Measurements from ENCODE around the gene ROBO2. TPM values are rescaled to one million over a fixed set of nuclear protein-coding genes. Genes with fewer than 3 reads are reported as not detected.

The ROBO2 gene
- total and polyA plus RNA-seq, 2 experiments from 2014 or later, result 1.2 to 14.3 TPM

DNA sequence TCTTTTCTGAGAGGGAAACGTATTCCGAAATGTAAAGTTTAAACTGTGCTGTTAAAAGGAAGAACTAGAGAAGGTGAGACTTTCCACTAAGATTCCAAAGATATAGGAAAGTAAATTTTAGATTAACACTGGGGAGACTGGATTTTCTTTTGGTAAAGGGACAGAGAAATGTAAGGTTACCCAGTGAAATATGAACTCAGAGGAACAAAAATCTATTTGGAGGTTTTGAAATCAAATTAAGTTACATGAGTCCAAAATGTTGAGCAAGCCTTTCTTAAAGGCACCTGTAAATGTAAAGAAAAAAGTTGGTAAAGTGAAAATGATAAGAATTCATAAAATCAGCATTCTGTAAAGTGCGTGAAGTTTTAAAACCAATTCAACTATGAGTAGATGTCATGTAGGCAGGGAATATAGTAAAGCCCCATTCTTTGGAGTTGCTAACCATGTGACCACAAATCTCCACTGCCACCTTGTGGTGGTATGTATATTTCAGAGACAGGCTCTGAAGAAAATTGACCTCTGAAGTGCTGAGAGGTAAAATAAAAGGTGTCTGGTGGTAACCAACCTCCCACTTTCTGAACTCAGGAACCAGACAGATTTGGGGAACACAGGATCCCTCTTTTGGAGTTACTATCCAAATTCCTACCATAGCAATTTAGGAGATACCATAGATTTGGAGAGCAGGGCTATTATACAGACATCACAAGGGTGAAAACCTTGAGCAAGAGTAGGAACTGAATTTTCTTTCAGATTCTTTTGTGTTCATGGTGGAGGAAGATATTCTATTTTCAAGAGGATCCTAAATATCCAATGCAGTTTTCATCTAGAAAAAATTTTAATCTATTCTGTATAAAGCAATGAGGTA is 215.3 kb downstream of the ROBO2 start:
- Histone ChIP-seq H3K27me3 (no peaks in the 10 kb centered on the region), H3K36me3 (replicated peaks; ENCODE audit: insufficient read depth, low read depth) (no peaks in the 10 kb centered on the region), H3K4me3 (no peak overlapping the region), H3K4me1 (ENCODE audit: insufficient read depth) (no peaks in the 10 kb centered on the region), H2AFZ (no peak overlapping the region), H3K9me2 (replicated peaks; ENCODE audit: insufficient read depth) (no peaks in the 10 kb centered on the region), H3K4me2 (no peak overlapping the region), H4K20me1 (ENCODE audit: insufficient read depth, poor library complexity, severe bottlenecking) (no peaks in the 10 kb centered on the region), H3K27ac (no peak overlapping the region), H3K9me3 (ENCODE audit: low read depth) (no peaks in the 10 kb centered on the region), H3K79me2 (no peaks in the 10 kb centered on the region)
- peak; percentile 81 for DNase-seq (ENCODE audit: low spot score)
- WGBS (ENCODE audit: low lambda C conversion rate, missing lambda C conversion rate), result 73% methylated on average over 3 of the region's 3 CpGs
- TF ChIP-seq EZH2 (IDR thresholded peaks at IDR 0.05; ENCODE audit: borderline replicate concordance), result no peak
- TF ChIP-seq, protein P1, sequence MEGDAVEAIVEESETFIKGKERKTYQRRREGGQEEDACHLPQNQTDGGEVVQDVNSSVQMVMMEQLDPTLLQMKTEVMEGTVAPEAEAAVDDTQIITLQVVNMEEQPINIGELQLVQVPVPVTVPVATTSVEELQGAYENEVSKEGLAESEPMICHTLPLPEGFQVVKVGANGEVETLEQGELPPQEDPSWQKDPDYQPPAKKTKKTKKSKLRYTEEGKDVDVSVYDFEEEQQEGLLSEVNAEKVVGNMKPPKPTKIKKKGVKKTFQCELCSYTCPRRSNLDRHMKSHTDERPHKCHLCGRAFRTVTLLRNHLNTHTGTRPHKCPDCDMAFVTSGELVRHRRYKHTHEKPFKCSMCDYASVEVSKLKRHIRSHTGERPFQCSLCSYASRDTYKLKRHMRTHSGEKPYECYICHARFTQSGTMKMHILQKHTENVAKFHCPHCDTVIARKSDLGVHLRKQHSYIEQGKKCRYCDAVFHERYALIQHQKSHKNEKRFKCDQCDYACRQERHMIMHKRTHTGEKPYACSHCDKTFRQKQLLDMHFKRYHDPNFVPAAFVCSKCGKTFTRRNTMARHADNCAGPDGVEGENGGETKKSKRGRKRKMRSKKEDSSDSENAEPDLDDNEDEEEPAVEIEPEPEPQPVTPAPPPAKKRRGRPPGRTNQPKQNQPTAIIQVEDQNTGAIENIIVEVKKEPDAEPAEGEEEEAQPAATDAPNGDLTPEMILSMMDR (IDR thresholded peaks at IDR 0.05; ENCODE audit: poor library complexity), result peak; percentile 80

DNA sequence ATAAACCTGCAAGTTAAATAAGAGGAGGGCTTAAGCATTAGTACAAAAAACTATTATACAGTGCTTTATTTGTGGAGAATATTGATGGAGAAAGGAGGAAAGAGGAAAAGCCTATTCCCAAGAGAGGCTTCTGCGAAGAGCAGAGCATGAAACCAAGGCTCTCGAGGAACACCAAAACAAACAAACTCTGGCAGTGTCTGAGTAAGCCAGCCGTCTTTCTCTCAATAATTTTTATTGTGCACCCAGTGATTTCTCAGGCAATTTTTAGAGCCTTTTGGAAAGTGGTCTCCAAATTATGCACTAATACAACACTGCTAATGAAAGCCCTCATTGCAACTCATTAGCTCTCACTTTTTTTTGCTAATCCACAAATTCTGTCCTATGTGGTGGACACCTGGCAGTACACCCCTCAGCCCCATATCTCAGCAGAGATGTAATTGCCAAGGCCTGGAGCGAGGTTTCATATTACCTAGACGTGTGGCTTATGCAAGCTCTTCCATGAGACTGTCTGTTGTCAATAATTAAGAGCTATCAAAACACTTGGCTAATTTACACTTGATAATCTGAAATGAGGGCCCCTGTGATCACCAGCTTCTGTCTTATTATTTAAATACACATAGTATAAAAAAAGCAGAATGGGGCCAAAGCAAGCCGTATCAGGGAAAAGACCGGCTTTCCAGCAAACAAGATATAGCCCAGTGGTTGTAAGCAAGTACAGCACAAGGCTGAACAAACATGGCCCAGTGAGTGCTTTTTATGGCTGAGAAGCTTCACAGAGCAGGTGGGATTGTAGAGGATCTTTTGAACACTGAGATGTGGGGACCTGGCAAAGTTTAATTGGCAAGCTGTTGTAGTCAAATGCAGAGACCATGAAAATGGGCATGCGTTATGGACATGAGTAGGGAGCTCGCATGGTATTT is 216.9 kb downstream of the ROBO2 start:
- no peak for TF ChIP-seq EZH2 (IDR thresholded peaks at IDR 0.05; ENCODE audit: borderline replicate concordance)

DNA sequence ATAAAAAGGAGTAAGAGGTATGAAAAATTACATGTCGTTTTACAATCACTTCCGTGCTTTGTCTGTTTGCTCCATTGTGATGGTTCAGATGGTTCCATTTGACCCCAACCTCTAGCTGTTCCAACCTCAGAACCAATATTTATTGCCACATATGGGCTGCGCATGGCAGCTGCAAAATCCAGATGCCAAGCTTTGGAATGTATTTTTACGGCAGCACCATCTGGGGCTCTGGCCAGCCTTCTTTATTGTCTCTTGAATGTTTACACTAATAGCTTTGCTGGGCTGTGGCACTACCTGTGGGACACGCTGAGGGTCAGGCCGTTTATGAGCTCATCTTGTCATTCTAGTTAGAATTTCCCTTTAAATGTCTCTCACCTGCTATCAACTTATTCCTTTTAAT is 219.8 kb downstream of the ROBO2 start:
- no peak for TF ChIP-seq EZH2 (IDR thresholded peaks at IDR 0.05; ENCODE audit: borderline replicate concordance)
- TF ChIP-seq, protein P1 (IDR thresholded peaks at IDR 0.05; ENCODE audit: poor library complexity), result no peak
- no peak for TF ChIP-seq EZH2phosphoT487 (IDR thresholded peaks at IDR 0.05; ENCODE audit: low read depth, severe bottlenecking, unreplicated experiment)
- no peak overlapping the region for H3K27ac ChIP-seq
- no peak overlapping the region for H3K4me3 ChIP-seq
- H3K79me2 ChIP-seq, result no peaks in the 10 kb centered on the region
- H3K4me1 ChIP-seq (ENCODE audit: insufficient read depth), result no peaks in the 10 kb centered on the region
- no peak overlapping the region for H2AFZ ChIP-seq
- WGBS (ENCODE audit: low lambda C conversion rate, missing lambda C conversion rate), result 64% methylated on average over 6 of the region's 6 CpGs
- no peaks in the 10 kb centered on the region for H3K27me3 ChIP-seq
- no peak for DNase-seq (ENCODE audit: low spot score)
- H4K20me1 ChIP-seq (ENCODE audit: insufficient read depth, poor library complexity, severe bottlenecking), result no peaks in the 10 kb centered on the region
- no peaks in the 10 kb centered on the region for H3K9me3 ChIP-seq (ENCODE audit: low read depth)
- H3K36me3 ChIP-seq (replicated peaks; ENCODE audit: insufficient read depth, low read depth), result no peaks in the 10 kb centered on the region
- H3K9me2 ChIP-seq (replicated peaks; ENCODE audit: insufficient read depth), result no peaks in the 10 kb centered on the region
- H3K4me2 ChIP-seq, result no peak overlapping the region

More for the DNA sequence above, 216.9 kb downstream of the ROBO2 start:
- no peaks in the 10 kb centered on the region for H3K79me2 ChIP-seq
- no peak overlapping the region for H2AFZ ChIP-seq
- H3K4me3 ChIP-seq, result no peak overlapping the region
- no peaks in the 10 kb centered on the region for H3K9me2 ChIP-seq (replicated peaks; ENCODE audit: insufficient read depth)
- H4K20me1 ChIP-seq (ENCODE audit: insufficient read depth, poor library complexity, severe bottlenecking), result no peaks in the 10 kb centered on the region
- no peaks in the 10 kb centered on the region for H3K27me3 ChIP-seq
- no peak for DNase-seq (ENCODE audit: low spot score)
- H3K27ac ChIP-seq, result no peak overlapping the region
- H3K4me1 ChIP-seq (ENCODE audit: insufficient read depth), result no peaks in the 10 kb centered on the region
- no peaks in the 10 kb centered on the region for H3K36me3 ChIP-seq (replicated peaks; ENCODE audit: insufficient read depth, low read depth)
- no peaks in the 10 kb centered on the region for H3K9me3 ChIP-seq (ENCODE audit: low read depth)
- 57% methylated on average over 9 of the region's 9 CpGs for WGBS (ENCODE audit: low lambda C conversion rate, missing lambda C conversion rate)
- no peak overlapping the region for H3K4me2 ChIP-seq

DNA sequence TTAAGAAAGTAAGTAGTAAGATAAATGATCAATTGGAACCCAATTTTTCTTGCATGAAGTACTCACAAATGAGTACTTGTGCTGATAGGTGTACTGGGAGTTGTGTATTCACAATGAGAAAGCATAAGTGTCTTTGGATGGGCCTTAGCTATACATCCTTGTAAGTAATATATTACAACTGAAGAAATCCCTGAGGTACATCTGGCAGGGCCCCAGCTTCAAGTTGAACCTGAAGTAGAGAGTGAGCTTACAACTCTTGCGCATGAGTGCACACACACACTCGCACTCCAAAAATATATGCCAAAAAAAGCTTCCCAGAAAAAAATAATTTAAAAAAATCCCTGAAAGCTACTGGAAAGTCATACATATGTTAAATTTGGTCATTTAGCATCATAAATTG is 222.5 kb downstream of the ROBO2 start:
- H3K4me3 ChIP-seq, result no peak overlapping the region
- H3K9me2 ChIP-seq (replicated peaks; ENCODE audit: insufficient read depth), result no peaks in the 10 kb centered on the region
- DNase-seq (ENCODE audit: low spot score), result no peak
- TF ChIP-seq EZH2 (IDR thresholded peaks at IDR 0.05; ENCODE audit: borderline replicate concordance) (no peak), EZH2phosphoT487 (IDR thresholded peaks at IDR 0.05; ENCODE audit: low read depth, severe bottlenecking, unreplicated experiment) (no peak)
- TF ChIP-seq, protein P1 (IDR thresholded peaks at IDR 0.05; ENCODE audit: poor library complexity), result no peak
- no peak overlapping the region for H2AFZ ChIP-seq
- no peaks in the 10 kb centered on the region for H3K79me2 ChIP-seq
- no peak overlapping the region for H3K4me2 ChIP-seq
- no peak overlapping the region for H3K27ac ChIP-seq
- no peaks in the 10 kb centered on the region for H4K20me1 ChIP-seq (ENCODE audit: insufficient read depth, poor library complexity, severe bottlenecking)
- H3K4me1 ChIP-seq (ENCODE audit: insufficient read depth), result no peaks in the 10 kb centered on the region
- WGBS (ENCODE audit: low lambda C conversion rate, missing lambda C conversion rate), result 97% methylated on average over 2 of the region's 2 CpGs
- no peaks in the 10 kb centered on the region for H3K36me3 ChIP-seq (replicated peaks; ENCODE audit: insufficient read depth, low read depth)
- H3K9me3 ChIP-seq (ENCODE audit: low read depth), result no peaks in the 10 kb centered on the region
- no peaks in the 10 kb centered on the region for H3K27me3 ChIP-seq

All from hepatocyte (in vitro differentiated cells).